ENCODE data around the gene TNS2. TPM values are rescaled to one million over a fixed set of nuclear protein-coding genes. Genes with fewer than 3 reads are reported as not detected.
A peak's percentile ranks its signal among the peaks of the same experiment; 100 is the strongest.

Gene TNS2
- total and polyA plus RNA-seq, 2 of the 13 experiments (the other 11 are each of a cell fraction or from before 2014, with no cell fraction given), result 8.9 to 20.4 TPM

DNA sequence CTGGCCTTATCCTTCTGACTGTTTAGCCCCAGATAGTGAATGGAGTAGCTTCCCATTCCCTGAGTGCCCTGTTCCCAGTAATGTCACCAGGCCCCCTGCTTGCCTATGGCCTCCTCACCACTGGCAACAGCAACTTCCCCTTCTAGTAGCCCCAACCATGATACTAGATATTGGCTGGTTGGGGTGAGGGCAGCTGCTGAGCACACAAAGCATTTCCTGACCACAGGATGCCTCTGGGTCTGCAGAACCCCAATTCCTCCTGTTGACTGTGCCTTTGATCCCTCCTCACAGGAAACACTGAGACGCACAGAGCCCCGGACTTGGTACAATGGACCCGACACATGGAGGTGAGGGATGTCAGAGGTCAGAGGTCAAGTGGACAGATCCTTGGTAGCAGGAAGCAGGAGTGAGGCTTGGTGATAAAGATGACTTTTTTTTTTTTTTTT lies 54.0 kb downstream of the TNS2 start (continued):
- TF ChIP-seq AKNA (CRISPR knock-in tag; IDR thresholded peaks at IDR 0.05; ENCODE audit: borderline replicate concordance), result no peak
- TF ChIP-seq, protein P1, sequence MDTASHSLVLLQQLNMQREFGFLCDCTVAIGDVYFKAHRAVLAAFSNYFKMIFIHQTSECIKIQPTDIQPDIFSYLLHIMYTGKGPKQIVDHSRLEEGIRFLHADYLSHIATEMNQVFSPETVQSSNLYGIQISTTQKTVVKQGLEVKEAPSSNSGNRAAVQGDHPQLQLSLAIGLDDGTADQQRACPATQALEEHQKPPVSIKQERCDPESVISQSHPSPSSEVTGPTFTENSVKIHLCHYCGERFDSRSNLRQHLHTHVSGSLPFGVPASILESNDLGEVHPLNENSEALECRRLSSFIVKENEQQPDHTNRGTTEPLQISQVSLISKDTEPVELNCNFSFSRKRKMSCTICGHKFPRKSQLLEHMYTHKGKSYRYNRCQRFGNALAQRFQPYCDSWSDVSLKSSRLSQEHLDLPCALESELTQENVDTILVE (CRISPR knock-in tag; IDR thresholded peaks at IDR 0.05), result no peak
- TF ChIP-seq FOXP1 (IDR thresholded peaks at IDR 0.05), result no peak
- peak; percentile 86 for TF ChIP-seq FOXP1 (CRISPR knock-in tag; IDR thresholded peaks at IDR 0.05)
- no peak for TF ChIP-seq ZFAT (CRISPR knock-in tag; conservative IDR thresholded peaks at IDR 0.05)
- TF ChIP-seq ZNF367 (CRISPR knock-in tag; IDR thresholded peaks at IDR 0.05; ENCODE audit: borderline replicate concordance), result no peak
- TF ChIP-seq, protein P2, sequence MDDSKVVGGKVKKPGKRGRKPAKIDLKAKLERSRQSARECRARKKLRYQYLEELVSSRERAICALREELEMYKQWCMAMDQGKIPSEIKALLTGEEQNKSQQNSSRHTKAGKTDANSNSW (CRISPR knock-in tag; IDR thresholded peaks at IDR 0.05; ENCODE audit: borderline replicate concordance), result no peak
- TF ChIP-seq ZSCAN5A (CRISPR knock-in tag; IDR thresholded peaks at IDR 0.05; ENCODE audit: borderline replicate concordance), result no peak
- TF ChIP-seq, protein P3, sequence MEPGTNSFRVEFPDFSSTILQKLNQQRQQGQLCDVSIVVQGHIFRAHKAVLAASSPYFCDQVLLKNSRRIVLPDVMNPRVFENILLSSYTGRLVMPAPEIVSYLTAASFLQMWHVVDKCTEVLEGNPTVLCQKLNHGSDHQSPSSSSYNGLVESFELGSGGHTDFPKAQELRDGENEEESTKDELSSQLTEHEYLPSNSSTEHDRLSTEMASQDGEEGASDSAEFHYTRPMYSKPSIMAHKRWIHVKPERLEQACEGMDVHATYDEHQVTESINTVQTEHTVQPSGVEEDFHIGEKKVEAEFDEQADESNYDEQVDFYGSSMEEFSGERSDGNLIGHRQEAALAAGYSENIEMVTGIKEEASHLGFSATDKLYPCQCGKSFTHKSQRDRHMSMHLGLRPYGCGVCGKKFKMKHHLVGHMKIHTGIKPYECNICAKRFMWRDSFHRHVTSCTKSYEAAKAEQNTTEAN (CRISPR knock-in tag; conservative IDR thresholded peaks at IDR 0.05), result no peak; the same call in 1 of the 2 replicates
- TF ChIP-seq MED8 (CRISPR knock-in tag; IDR thresholded peaks at IDR 0.05; ENCODE audit: insufficient replicate concordance), result peak; percentile 81
- no peak for TF ChIP-seq KLF12 (CRISPR knock-in tag; IDR thresholded peaks at IDR 0.05; ENCODE audit: borderline replicate concordance)
- no peak for TF ChIP-seq ZNF20 (CRISPR knock-in tag; IDR thresholded peaks at IDR 0.05)
- no peak for TF ChIP-seq ZNF747 (CRISPR knock-in tag; IDR thresholded peaks at IDR 0.05; ENCODE audit: borderline replicate concordance)
- no peak for TF ChIP-seq ZNF772 (CRISPR knock-in tag; IDR thresholded peaks at IDR 0.05)
- TF ChIP-seq ZNF24 (IDR thresholded peaks at IDR 0.05), result no peak
- peak; percentile 35; the same call in 1 of the 2 replicates for TF ChIP-seq CBX5 (CRISPR knock-in tag; IDR thresholded peaks at IDR 0.05; ENCODE audit: borderline replicate concordance)
- TF ChIP-seq SIX4 (CRISPR knock-in tag; IDR thresholded peaks at IDR 0.05), result 0 out of 2 replicates have a peak, but pooled peaks have one; percentile 30
- no peak for TF ChIP-seq GMEB1 (CRISPR knock-in tag; IDR thresholded peaks at IDR 0.05; ENCODE audit: borderline replicate concordance)
- no peak for TF ChIP-seq ZFP62 (CRISPR knock-in tag; IDR thresholded peaks at IDR 0.05)

Data from HepG2 (cell line).